Loucy (cell line): Measurements from ENCODE around the gene KY.

Experiments
- EZH2phosphoT487 ChIP-seq: fragments of 200-600 bp; IDR thresholded peaks from 2 replicates; pipeline ENCODE4 v1.6.1; 2018; ENCODE audit warnings: antibody characterized with exemption, mild to moderate bottlenecking, moderate library complexity, borderline replicate concordance
- TF ChIP-seq, protein P1 (sequence below): fragments of 200-600 bp; sonication (generic); conservative IDR thresholded peaks from 2 replicates; pipeline ENCODE4 v1.5.1; 2014; ENCODE audit warnings: mild to moderate bottlenecking, antibody characterized with exemption, low read length

DNA sequence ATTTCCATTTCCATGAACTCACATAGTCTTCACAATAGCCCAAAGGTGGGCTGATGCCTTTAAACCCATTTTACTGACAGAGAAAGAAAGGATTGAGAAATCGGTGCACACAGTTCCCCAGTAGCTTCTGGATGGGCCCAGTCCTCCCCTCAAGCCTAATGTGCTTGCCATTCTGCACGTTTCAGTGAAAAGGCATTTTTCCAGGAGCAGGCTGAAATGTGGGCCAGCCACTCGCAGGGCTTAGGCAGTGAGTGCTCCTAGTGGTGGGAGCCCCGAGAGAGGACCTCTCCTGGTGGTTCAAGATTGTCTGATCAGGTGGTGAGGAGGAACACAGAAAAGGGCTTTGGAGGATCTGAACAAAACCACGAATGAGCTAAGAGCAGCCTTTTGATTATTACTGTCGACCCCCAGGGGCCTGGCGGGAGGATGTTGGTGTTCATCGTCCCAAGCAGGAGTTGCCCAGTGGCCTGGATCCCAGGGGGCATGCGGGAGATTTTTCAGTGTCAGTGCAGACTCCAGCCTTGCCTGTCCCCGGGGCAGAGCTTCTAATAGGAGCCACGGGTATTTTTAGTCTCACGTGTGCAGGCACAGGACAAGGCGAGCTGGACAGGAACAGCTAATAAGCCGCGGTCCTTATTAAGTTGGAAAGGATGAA, 8.7 kb upstream of the KY start:
- TF ChIP-seq, protein P1, sequence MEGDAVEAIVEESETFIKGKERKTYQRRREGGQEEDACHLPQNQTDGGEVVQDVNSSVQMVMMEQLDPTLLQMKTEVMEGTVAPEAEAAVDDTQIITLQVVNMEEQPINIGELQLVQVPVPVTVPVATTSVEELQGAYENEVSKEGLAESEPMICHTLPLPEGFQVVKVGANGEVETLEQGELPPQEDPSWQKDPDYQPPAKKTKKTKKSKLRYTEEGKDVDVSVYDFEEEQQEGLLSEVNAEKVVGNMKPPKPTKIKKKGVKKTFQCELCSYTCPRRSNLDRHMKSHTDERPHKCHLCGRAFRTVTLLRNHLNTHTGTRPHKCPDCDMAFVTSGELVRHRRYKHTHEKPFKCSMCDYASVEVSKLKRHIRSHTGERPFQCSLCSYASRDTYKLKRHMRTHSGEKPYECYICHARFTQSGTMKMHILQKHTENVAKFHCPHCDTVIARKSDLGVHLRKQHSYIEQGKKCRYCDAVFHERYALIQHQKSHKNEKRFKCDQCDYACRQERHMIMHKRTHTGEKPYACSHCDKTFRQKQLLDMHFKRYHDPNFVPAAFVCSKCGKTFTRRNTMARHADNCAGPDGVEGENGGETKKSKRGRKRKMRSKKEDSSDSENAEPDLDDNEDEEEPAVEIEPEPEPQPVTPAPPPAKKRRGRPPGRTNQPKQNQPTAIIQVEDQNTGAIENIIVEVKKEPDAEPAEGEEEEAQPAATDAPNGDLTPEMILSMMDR = no peak
- TF ChIP-seq EZH2phosphoT487 = no peak
